Measurements from ENCODE around the gene PRR20A.
"Not testable (repeated sequence)": the region's sequence is repeated elsewhere in the genome, so short reads cannot be mapped to it uniquely, and the experiment has no call there.

The PRR20A gene

GRCh38 chr13:57153761-57154160, 13.0 kb downstream of the PRR20A start, which contains the start of gene PRR20C:
TSS of gene PRR20C (plus strand) at chr13:57154061. CDS start at chr13:57154448, 387 bp downstream.
- H3K9me3 ChIP-seq (ENCODE audit: control insufficient read depth, low read length); H3K4me3 ChIP-seq (ENCODE audit: insufficient read depth, low read depth, low read length); H3K27ac ChIP-seq (ENCODE audit: insufficient read depth, low read depth, low read length, poor library complexity, severe bottlenecking); H3K4me1 ChIP-seq (ENCODE audit: control insufficient read depth, insufficient read depth, low read length); H3K27me3 ChIP-seq (ENCODE audit: control insufficient read depth, insufficient read depth, low read length, poor library complexity, severe bottlenecking); H3K36me3 ChIP-seq (ENCODE audit: control insufficient read depth, insufficient read depth, low read length): not testable (repeated sequence)
- WGBS, 2 experiments: no CpG with 5 or more reads among the region's 22 CpGs

- not testable (repeated sequence) for H3K4me1 ChIP-seq (ENCODE audit: control insufficient read depth, insufficient read depth, low read length); H3K27ac ChIP-seq (ENCODE audit: insufficient read depth, low read depth, low read length, poor library complexity, severe bottlenecking); H3K9me3 ChIP-seq (ENCODE audit: control insufficient read depth, low read length); H3K36me3 ChIP-seq (ENCODE audit: control insufficient read depth, insufficient read depth, low read length); H3K27me3 ChIP-seq (ENCODE audit: control insufficient read depth, insufficient read depth, low read length, poor library complexity, severe bottlenecking); H3K4me3 ChIP-seq (ENCODE audit: insufficient read depth, low read depth, low read length)
- no CpG with 5 or more reads among the region's 22 CpGs for WGBS, 2 experiments
These were observed 19.6 kb downstream of the PRR20A start, which contains the start of gene PRR20D for GRCh38 chr13:57160332-57160731. TSS of gene PRR20D (plus strand) at chr13:57160632. CDS start at chr13:57161019, 387 bp downstream.

- H3K4me3 ChIP-seq (ENCODE audit: insufficient read depth, low read depth, low read length); H3K4me1 ChIP-seq (ENCODE audit: control insufficient read depth, insufficient read depth, low read length); H3K9me3 ChIP-seq (ENCODE audit: control insufficient read depth, low read length); H3K36me3 ChIP-seq (ENCODE audit: control insufficient read depth, insufficient read depth, low read length); H3K27ac ChIP-seq (ENCODE audit: insufficient read depth, low read depth, low read length, poor library complexity, severe bottlenecking); H3K27me3 ChIP-seq (ENCODE audit: control insufficient read depth, insufficient read depth, low read length, poor library complexity, severe bottlenecking): not testable (repeated sequence)
- WGBS, 2 experiments: no CpG with 5 or more reads among the region's 22 CpGs
These were observed 26.2 kb downstream of the PRR20A start, which contains the start of gene PRR20E for GRCh38 chr13:57166897-57167296. TSS of gene PRR20E (plus strand) at chr13:57167197. CDS start at chr13:57167584, 387 bp downstream.

- no peak overlapping the region for H3K27ac ChIP-seq (ENCODE audit: insufficient read depth, low read depth, low read length, poor library complexity, severe bottlenecking)
- no peaks in the 10 kb centered on the region for H3K4me1 ChIP-seq (ENCODE audit: control insufficient read depth, insufficient read depth, low read length)
- WGBS, 2 experiments: no CpG with 5 or more reads among the region's 1 CpG
- H3K36me3 ChIP-seq (ENCODE audit: control insufficient read depth, insufficient read depth, low read length): no peaks in the 10 kb centered on the region
- no peak overlapping the region for H3K4me3 ChIP-seq (ENCODE audit: insufficient read depth, low read depth, low read length)
- H3K27me3 ChIP-seq (ENCODE audit: control insufficient read depth, insufficient read depth, low read length, poor library complexity, severe bottlenecking): no peaks in the 10 kb centered on the region
- H3K9me3 ChIP-seq (ENCODE audit: control insufficient read depth, low read length): no peaks in the 10 kb centered on the region
These were observed 50.9 kb downstream of the PRR20A start for GRCh38 chr13:57191667-57192066.
